HG02623 (cell line): Measurements from ENCODE around the gene NTM.

Experiments
- ATAC-seq: cut with Tn5 transposase; IDR thresholded peaks from one replicate; pipeline ENCODE4 v1.9.1; 2021; ENCODE audit warnings: moderate library complexity; ENCODE audit not compliant: unreplicated experiment

NTM gene

DNA sequence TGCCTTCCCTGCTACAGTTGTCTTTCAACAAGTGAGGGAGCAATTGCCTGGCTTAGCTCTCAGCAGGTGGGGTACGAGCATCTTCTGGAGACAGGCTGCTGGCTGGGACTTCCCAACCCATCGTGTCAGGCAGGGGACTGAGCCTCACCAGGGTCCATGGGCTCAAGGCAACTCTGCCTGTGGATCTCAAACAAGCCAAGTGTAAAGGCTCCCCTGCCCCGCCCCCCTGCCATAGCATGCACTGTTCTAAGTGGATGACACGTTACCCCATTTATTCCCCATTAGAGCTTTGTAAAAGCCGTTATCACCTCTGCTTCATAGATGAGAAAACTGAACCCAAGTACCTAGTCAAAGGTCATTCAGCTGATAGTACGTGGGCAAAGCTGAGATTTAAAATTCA lies 222.9 kb downstream of the NTM start:
- no peak for ATAC-seq

DNA sequence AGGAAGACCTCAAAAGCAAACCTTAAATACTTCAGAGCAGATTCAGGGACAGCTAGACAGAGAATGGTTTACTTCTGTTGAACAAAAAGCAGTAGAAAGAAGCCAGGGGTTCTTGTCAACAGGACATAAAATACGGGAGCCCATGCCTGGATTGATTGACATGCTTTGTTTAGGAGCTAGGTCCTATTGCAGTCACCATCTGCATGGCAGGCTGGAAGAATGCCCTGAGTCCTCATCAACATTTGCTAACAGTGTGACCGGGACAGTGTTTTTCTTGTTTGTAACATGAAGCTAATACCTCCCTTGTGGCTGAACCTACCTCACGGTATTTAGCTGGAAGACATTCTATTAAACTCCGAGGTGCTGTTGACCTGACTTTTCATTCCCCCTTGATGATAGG lies 225.4 kb downstream of the NTM start:
- ATAC-seq = no peak

GRCh38 chr11:131597890-131598289 lies 227.5 kb downstream of the NTM start:
- ATAC-seq = no peak

- ATAC-seq = no peak
Observed at GRCh38 chr11:131598305-131598704, 227.9 kb downstream of the NTM start.

- ATAC-seq = no peak
Observed at GRCh38 chr11:131599285-131599684, 228.9 kb downstream of the NTM start.

DNA sequence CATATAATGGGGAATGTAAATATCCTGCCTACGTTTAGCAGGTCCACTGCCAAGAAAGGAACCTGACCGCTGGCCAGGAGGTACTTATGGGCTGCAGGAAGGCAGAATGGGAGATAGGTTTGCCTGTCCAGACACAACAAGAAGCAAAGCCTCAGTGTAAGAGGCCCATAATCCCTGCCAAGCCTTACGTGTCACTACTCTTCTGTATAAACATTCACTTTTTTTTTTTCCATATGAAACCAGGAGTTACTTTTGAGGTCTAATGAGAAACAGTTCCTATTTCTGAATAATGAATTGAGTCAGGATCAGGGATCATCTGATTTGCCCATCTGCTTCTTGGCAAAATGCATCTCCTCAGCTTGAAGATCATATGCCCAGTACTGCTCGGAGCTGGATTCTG lies 230.2 kb downstream of the NTM start:
- no peak for ATAC-seq

- no peak for ATAC-seq
Observed at GRCh38 chr11:131601586-131601985, 231.2 kb downstream of the NTM start.

DNA sequence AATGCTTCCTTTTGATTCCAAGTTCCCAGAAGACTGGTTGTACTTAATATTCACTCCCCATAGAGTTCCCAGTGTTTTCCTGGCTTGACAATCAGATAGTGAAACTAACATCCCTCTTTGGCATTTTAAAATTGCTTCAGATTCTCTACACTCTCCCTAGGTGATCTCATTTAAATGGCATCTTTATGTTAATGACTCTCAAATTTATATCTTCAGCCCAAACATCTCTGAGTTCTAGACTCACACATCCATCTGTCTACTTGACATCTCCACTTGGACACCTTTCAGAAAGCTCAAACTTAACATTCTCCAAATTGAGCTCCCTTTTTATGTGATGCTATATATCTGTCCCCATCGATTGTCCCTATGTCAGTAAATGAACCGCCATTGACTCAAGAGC lies 232.0 kb downstream of the NTM start:
- no peak for ATAC-seq

DNA sequence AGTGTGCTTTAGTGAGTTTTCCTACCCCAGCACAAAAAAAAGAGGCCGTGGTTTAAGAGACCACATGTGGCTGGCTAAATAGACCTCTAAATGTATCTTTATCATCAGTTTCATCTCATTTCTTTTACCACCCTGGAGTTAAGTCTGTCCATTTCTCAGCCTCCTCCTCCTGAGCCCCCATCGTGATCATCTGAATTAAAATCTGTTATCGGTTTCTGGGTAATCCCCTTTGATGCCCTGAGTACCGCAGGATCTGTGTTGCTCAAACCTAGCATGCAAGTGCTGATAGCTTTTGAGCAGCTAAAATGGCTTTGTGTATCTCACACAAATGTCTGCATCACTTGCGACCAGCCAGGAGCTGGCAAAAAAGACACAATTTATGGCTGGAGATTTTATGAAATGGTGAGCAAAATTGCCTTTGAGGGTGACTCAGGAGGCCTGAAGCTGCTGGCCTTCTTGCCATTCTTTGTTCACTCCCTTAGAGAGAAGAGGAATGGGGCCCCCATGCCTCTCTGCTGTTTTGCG lies 236.5 kb downstream of the NTM start:
- no peak for ATAC-seq

GRCh38 chr11:131609337-131609736 lies 238.9 kb downstream of the NTM start:
- no peak for ATAC-seq

GRCh38 chr11:131609921-131610320 lies 239.5 kb downstream of the NTM start:
- ATAC-seq = no peak

DNA sequence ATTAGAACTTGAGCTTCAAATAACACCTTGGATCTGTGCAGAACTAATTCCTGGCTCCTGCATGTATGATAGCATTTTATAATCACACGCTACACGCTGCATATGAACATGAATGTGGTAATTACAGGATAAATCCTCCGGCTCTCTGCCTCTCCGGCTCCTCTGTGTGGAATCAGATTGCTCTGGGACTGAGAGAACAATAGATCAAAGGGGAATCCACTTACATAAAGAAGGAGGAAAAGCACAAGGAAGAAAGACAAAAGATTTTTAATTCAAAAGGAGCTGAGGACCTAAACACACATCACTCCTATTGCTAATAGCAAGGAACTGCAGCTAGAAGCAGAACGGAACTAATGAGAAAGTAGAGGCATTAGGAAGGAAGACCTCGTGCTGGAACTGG lies 240.9 kb downstream of the NTM start:
- ATAC-seq = no peak

DNA sequence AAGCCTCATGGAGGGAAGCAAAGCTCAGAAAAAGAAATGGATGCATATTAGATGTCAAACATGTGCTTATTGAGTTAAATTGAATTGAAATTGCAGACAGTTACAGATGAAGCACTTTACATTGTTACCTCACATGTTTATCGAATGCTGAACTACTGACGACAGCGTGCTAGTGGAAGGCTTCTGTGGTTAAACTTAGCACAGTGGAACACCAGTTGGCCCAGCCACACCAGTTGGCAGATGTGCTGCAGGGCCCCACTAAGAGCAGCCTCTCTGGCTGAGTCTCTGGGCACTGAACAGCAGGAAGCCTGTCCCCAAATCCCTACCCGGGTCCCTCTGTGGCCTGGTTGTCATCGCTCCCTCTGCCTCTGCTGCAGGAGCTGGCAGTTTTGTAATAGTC lies 242.1 kb downstream of the NTM start:
- no peak for ATAC-seq

DNA sequence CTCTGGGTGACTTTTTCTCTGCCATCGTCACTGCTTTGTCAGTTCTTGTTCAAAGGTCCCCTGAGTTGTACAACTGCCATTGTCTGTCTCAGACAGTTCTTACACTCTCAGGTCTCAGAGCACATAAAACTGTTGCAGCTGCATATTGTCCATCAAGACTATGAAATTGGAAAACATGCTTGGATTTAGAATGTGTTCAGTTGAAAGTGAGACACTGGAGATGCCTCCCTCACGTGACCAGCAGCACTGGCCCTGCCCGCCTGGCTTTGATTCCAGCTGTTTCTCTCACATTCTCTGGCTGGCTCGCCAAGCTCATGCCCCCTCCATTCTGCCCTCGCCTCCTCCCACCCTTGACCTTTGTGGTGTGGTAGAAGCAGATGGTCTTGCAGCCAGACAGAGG lies 244.2 kb downstream of the NTM start:
- no peak for ATAC-seq

- no peak for ATAC-seq
Observed at GRCh38 chr11:131615611-131616010, 245.2 kb downstream of the NTM start.

GRCh38 chr11:131616481-131617140 lies 246.2 kb downstream of the NTM start:
- no peak for ATAC-seq

GRCh38 chr11:131618201-131618600 lies 247.8 kb downstream of the NTM start:
- no peak for ATAC-seq

- ATAC-seq = no peak
Observed at GRCh38 chr11:131622193-131622592, 251.8 kb downstream of the NTM start.

- no peak for ATAC-seq
Observed at GRCh38 chr11:131624531-131624930, 254.1 kb downstream of the NTM start.

GRCh38 chr11:131626788-131627187 lies 256.4 kb downstream of the NTM start:
- no peak for ATAC-seq

- ATAC-seq = no peak
Observed at GRCh38 chr11:131628739-131629138, 258.3 kb downstream of the NTM start.

DNA sequence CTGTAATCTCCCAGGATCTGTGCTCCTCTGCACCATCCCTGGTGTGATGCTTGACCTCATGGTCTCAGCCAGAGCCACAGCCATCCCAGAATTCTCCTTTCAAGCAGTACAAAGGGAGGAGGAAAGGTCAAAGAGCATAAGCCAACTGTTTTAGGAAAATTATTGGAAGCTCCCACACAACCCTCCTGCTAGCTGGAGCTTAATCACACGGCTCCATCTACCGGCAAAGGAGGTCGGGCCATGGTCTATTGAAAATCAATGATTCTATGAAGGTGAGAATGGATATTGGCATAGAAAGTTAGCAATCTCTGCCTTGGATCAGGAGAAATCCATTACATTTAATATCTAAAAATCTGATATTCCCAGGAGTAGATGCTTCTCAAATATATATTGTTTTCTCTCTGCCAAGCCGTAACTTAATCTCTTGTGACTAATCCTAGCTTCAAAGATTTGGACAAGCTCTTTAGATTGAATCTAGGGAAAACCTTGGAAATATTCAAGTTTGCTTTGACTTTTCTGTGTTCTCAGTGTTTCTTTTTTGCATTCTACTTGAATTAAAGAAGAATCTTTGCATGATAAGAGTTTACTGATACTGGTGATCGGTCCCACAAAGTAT lies 259.6 kb downstream of the NTM start:
- ATAC-seq = no peak

DNA sequence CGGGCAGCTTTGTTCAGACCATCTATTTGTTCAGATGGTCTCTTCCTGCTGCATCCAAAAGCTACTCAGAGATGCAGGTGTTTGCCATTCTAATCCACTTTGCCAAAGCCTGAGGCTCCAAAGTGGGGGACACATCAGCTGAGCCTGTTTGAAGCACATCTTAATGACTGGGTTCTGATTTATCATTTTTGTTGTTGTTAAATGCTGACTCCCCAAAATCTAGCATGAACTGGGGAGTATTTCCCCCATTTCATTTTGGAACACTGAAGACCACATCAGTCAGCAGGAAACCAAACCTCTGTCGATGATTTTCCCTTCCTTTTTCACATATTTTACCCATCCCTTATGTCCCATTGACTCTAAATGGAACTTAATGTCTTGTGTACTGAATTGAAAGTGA lies 262.6 kb downstream of the NTM start:
- no peak for ATAC-seq
